Mesothelial cell of epicardium (in vitro differentiated cells): ENCODE data around the gene USF3. TPM values are rescaled to one million over a fixed set of nuclear protein-coding genes. Genes with fewer than 3 reads are reported as not detected.
"Not testable (repeated sequence)": the region's sequence is repeated elsewhere in the genome, so short reads cannot be mapped to it uniquely, and the experiment has no call there.

Source experiments
- DNase-seq, 2 experiments: peaks; one replicate each; pipeline ENCODE4 v3.0.0; 2021; ENCODE audit warnings: low spot score in 2 of 2; ENCODE audit not compliant: unreplicated experiment in 2 of 2
- H3K27ac Mint-ChIP-seq: 2 replicates; pipeline ENCODE4 v1.8.0; 2021; ENCODE audit warnings: mixed read lengths
- H3K27me3 Mint-ChIP-seq: 2 replicates; pipeline ENCODE4 v1.8.0; 2021; ENCODE audit warnings: low read depth, mixed read lengths
- H3K36me3 Mint-ChIP-seq: 2 replicates; pipeline ENCODE4 v1.8.0; 2021; ENCODE audit warnings: mixed read lengths
- H3K4me1 Mint-ChIP-seq: 2 replicates; pipeline ENCODE4 v1.8.0; 2021; ENCODE audit warnings: mixed read lengths
- H3K4me3 Mint-ChIP-seq: 2 replicates; pipeline ENCODE4 v1.8.0; 2021; ENCODE audit warnings: mild to moderate bottlenecking, moderate library complexity, mixed read lengths
- H3K9me3 Mint-ChIP-seq: 2 replicates; pipeline ENCODE4 v1.8.0; 2021; ENCODE audit warnings: mixed read lengths
- total RNA-seq: library from RNA; stranded (reverse); gene quantifications from 3 replicates; pipeline ENCODE4 v1.2.1, GENCODE V29; 2021
- TF ChIP-seq, protein P1 (sequence below): fragments of 200-600 bp; sonication (generic); IDR thresholded peaks from one replicate; pipeline ENCODE4 v1.5.0; 2021; ENCODE audit warnings: antibody characterized with exemption; ENCODE audit not compliant: unreplicated experiment

Gene USF3
- total RNA-seq, 1 donor from 2014 or later, result 17.9 TPM

DNA sequence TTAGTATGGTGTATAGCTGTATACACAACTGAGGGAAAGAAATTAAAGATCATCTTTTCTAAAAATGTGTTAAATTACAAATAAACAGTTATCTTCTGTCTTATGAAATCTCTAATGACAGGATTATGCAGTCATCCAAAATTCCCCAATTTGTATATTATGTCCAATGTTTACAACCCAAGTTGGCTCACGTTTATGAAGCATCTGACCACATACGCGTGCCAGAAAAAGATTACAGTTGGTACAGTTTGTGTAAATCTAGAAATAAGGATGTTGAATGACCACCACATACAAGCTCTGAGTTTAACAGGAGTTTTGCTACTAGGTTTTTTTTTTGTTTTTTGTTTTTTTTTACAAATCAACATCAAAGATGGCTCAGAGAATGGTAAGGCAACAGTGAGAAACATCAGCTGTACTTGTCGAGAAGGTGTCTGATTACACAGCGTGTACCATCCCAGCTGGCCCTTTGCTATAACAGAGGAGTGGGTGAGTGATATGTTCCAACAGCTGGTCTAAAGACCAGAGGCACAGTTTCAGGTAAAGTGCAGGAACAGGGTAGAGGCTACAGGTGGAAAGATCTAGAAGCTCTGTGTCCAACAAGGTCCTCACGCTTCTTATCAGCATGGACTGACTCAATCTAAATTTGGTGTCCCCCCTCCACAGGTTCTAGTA is 47.1 kb downstream of the USF3 start:
- TF ChIP-seq, protein P1, sequence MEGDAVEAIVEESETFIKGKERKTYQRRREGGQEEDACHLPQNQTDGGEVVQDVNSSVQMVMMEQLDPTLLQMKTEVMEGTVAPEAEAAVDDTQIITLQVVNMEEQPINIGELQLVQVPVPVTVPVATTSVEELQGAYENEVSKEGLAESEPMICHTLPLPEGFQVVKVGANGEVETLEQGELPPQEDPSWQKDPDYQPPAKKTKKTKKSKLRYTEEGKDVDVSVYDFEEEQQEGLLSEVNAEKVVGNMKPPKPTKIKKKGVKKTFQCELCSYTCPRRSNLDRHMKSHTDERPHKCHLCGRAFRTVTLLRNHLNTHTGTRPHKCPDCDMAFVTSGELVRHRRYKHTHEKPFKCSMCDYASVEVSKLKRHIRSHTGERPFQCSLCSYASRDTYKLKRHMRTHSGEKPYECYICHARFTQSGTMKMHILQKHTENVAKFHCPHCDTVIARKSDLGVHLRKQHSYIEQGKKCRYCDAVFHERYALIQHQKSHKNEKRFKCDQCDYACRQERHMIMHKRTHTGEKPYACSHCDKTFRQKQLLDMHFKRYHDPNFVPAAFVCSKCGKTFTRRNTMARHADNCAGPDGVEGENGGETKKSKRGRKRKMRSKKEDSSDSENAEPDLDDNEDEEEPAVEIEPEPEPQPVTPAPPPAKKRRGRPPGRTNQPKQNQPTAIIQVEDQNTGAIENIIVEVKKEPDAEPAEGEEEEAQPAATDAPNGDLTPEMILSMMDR, result no peak
- H3K27me3 Mint-ChIP-seq, result no peaks in the 10 kb centered on the region
- no peak for DNase-seq
- H3K4me1 Mint-ChIP-seq, result no peaks in the 10 kb centered on the region
- H3K9me3 Mint-ChIP-seq, result peaks cover 32% of the 10 kb centered on the region
- H3K36me3 Mint-ChIP-seq, result peaks cover 16% of the 10 kb centered on the region
- H3K27ac Mint-ChIP-seq, result no peak overlapping the region
- no peak overlapping the region for H3K4me3 Mint-ChIP-seq

DNA sequence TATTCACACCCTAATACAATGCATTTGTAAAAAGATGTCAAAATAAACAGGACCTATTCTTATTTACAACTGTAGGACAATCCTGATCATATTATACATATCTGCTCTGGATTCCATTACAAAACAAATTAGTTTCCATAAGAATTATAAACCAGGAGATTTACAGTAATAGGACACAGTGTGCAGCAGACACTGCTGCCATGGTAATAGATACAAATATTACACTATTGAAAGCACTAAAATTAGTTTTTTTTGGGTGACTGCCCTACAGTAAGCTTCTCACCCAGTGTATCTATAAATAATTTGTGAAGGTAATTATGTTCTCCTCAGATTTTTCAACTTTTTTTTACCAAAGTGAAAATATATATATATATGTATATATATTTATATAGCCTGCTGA is 47.9 kb downstream of the USF3 start:
- Mint-ChIP-seq H3K9me3 (peaks cover 40% of the 10 kb centered on the region), H3K36me3 (peaks cover 19% of the 10 kb centered on the region), H3K4me3 (no peak overlapping the region), H3K4me1 (no peaks in the 10 kb centered on the region), H3K27ac (no peak overlapping the region), H3K27me3 (no peaks in the 10 kb centered on the region)
- TF ChIP-seq, protein P1, result no peak
- no peak for DNase-seq

DNA sequence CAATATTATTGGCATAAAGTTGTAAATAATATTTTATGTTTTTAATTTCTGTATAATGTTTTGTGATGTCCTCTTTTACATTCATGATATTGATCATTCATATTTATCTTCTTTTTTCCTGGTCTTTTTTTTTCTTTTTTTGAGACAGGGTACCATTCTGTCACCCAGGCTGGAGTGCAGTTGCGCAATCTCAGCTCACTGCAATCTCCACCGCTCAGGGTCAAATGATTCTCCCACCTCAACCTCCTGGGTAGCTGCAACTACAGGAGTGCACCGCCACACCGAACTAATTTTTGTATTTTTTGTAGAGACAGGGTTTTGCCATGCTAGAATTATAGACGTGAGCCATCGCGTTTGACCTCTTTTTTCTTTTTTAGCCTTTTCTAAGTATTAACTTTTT is 52.9 kb downstream of the USF3 start:
- no peaks in the 10 kb centered on the region for H3K4me1 Mint-ChIP-seq
- peaks cover 10% of the 10 kb centered on the region for H3K36me3 Mint-ChIP-seq
- H3K9me3 Mint-ChIP-seq, result peaks cover 51% of the 10 kb centered on the region
- no peak overlapping the region for H3K27ac Mint-ChIP-seq
- no peaks in the 10 kb centered on the region for H3K27me3 Mint-ChIP-seq
- TF ChIP-seq, protein P1, result no peak
- no peak for DNase-seq
- no peak overlapping the region for H3K4me3 Mint-ChIP-seq

DNA sequence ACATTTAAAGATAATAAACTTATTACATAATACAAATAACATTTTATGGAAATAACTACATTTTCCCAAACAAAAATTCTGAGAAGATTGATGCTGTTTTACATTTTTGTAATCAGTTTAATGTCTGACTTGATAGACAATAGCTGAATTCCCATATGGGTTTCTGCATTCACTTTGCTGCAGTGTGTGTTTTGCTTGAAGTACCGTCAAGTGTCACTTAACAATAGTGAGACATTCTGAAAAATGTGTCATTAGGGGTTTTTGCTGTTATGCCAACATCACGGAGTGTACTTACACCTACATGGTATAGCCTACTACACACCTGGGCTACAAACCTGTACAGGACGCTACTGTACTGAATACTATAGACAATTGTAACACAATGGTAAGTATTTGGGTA is 57.5 kb downstream of the USF3 start:
- Mint-ChIP-seq H3K27me3 (no peaks in the 10 kb centered on the region), H3K4me3 (no peak overlapping the region), H3K4me1 (no peaks in the 10 kb centered on the region), H3K36me3 (peaks cover 3% of the 10 kb centered on the region), H3K9me3 (peaks cover 15% of the 10 kb centered on the region), H3K27ac (no peak overlapping the region)
- TF ChIP-seq, protein P1, result no peak
- DNase-seq, result no peak

DNA sequence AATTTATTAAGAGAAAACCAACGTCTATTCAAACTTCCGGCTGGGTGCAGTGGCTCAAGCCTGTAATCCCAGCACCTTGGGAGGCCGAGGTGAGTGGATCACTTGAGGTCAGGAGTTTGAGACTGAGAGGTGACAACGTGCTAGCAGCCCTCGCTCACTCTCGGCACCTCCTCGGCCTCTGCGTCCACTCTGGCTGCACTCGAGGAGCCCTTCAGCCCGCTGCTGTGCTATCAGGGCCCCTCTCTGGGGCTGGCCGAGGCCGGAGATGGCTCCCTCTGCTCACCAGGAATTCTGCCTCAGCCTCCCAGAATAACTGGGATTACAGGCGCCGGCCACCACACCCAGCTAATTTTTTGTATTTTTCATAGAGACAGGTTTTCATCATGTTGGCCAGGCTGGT is 58.7 kb downstream of the USF3 start:
- TF ChIP-seq, protein P1, result no peak
- Mint-ChIP-seq H3K4me3 (no peak overlapping the region), H3K27me3 (no peaks in the 10 kb centered on the region), H3K27ac (no peak overlapping the region), H3K9me3 (peaks cover 5% of the 10 kb centered on the region), H3K4me1 (no peaks in the 10 kb centered on the region), H3K36me3 (no peaks in the 10 kb centered on the region)
- no peak for DNase-seq

DNA sequence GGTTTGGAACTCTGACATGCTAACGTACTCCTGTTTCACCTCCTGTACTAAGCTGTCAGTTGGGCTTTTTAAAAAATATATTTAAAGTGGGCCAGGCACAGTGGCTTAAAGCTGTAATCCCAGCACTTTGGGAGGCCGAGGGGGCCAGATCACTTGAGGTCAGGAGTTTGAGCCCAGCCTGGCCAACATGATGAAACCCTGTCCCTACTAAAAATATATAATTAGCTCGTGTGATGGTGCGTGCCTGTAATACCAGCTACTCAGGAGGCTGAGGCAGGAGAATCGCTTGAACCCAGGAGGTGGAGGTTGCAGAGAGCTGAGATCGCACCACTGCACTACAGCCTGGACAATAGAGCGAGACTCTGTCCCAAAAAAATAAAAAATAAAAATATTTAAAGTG is 60.4 kb downstream of the USF3 start:
- H3K27ac Mint-ChIP-seq, H3K27me3 Mint-ChIP-seq, H3K4me1 Mint-ChIP-seq, H3K9me3 Mint-ChIP-seq, H3K36me3 Mint-ChIP-seq, DNase-seq, H3K4me3 Mint-ChIP-seq: not testable (repeated sequence)
